ENCODE data around the gene KRT12. TPM values are rescaled to one million over a fixed set of nuclear protein-coding genes. Genes with fewer than 3 reads are reported as not detected.
"Not testable (repeated sequence)": the region's sequence is repeated elsewhere in the genome, so short reads cannot be mapped to it uniquely, and the experiment has no call there.

KRT12 gene
- polyA plus RNA-seq, 1 experiment, result not detected

- POLR2A ChIA-PET, result no interaction called here
- CTCF ChIA-PET, result interaction anchor here (2.5 to 2.9 kb wide), 3 partner anchors 832 to 849 kb away, joined by 9 to 18 read pairs (median 13); no protein-coding TSS in a partner anchor
- no peak for TF ChIP-seq CTCF (IDR thresholded peaks at IDR 0.05; ENCODE audit: low read depth, low read length)
- DNase-seq (ENCODE audit: low read depth, low spot score), result no peak
- Histone ChIP-seq H3K4me3 (ENCODE audit: low read depth, low read length) (no peak overlapping the region), H3K9me3 (ENCODE audit: control insufficient read depth, insufficient read depth, low read length) (no peaks in the 10 kb centered on the region), H3K27ac (ENCODE audit: low read depth, low read length) (no peak overlapping the region), H3K27me3 (ENCODE audit: control insufficient read depth, insufficient read depth, low read length) (no peaks in the 10 kb centered on the region)
These were observed 50.5 kb downstream of the KRT12 start for GRCh38 chr17:40816569-40816968.

DNA sequence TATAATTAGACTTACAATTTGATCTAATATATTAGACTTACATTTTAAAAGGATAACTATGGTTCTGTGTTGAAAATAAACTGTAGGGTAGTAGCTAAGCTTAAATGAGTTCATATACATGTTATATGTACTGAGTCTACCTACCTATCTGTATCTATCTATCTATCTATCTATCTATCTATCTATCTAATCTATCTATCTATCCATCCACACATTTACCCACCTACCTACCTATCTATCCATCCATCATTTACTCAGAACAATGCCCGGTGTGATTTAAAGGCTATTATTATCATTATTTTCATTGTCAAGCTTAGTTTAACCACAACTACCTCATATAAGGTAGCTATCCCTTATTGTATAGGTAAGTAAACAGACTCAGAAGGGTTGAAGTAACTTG lies 51.6 kb downstream of the KRT12 start:
- no peak overlapping the region for H3K4me3 ChIP-seq (ENCODE audit: low read depth, low read length)
- no peak for TF ChIP-seq CTCF (IDR thresholded peaks at IDR 0.05; ENCODE audit: low read depth, low read length)
- no peaks in the 10 kb centered on the region for H3K9me3 ChIP-seq (ENCODE audit: control insufficient read depth, insufficient read depth, low read length)
- no peak overlapping the region for H3K27ac ChIP-seq (ENCODE audit: low read depth, low read length)
- H3K27me3 ChIP-seq (ENCODE audit: control insufficient read depth, insufficient read depth, low read length), result no peaks in the 10 kb centered on the region
- DNase-seq (ENCODE audit: low read depth, low spot score), result no peak
- ChIA-PET POLR2A (interaction anchor here (0.8 kb wide), 1 partner anchor 35 kb away, joined by 3 read pairs; no protein-coding TSS in a partner anchor), CTCF (interaction anchor here (0.7 to 2.9 kb wide), 6 partner anchors 24 to 852 kb away, joined by 3 to 18 read pairs (median 6); no protein-coding TSS in a partner anchor)

- CTCF ChIA-PET, result interaction anchor here (1.5 to 2.9 kb wide), 3 partner anchors 734 to 847 kb away, joined by 4 to 18 read pairs (median 9); no protein-coding TSS in a partner anchor
- not testable (repeated sequence) for H3K27ac ChIP-seq (ENCODE audit: low read depth, low read length)
These were observed 52.4 kb downstream of the KRT12 start for GRCh38 chr17:40814657-40815056.

DNA sequence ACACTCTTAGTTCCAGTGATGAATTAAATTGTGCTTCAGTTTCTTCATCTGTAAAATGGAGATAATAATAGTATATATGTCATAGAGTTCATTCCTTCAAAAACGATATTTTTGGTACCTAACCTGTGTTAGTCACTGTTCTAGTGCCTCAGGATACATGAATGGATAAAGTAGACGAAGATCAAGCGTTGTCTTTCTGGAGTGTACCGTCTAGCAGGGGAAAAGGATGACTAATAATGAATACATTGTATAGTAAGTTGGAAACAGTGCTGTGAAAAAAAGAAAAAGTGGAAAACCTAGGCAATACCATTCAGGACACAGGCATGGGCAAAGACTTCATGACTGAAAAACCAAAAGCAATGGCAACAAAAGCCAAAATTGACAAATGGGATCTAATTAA lies 53.2 kb downstream of the KRT12 start:
- no peak overlapping the region for H3K27ac ChIP-seq (ENCODE audit: low read depth, low read length)
- no peak overlapping the region for H3K4me3 ChIP-seq (ENCODE audit: low read depth, low read length)
- H3K9me3 ChIP-seq (ENCODE audit: control insufficient read depth, insufficient read depth, low read length), result no peaks in the 10 kb centered on the region
- POLR2A ChIA-PET, result no interaction called here
- no peak for TF ChIP-seq CTCF (IDR thresholded peaks at IDR 0.05; ENCODE audit: low read depth, low read length)
- peaks cover under 1% of the 10 kb centered on the region for H3K27me3 ChIP-seq (ENCODE audit: control insufficient read depth, insufficient read depth, low read length)
- CTCF ChIA-PET, result no interaction called here
- DNase-seq (ENCODE audit: low read depth, low spot score), result no peak

More at GRCh38 chr17:40814657-40815056, 52.4 kb downstream of the KRT12 start:
- POLR2A ChIA-PET; H3K9me3 ChIP-seq (ENCODE audit: control insufficient read depth, insufficient read depth, low read length); H3K4me3 ChIP-seq (ENCODE audit: low read depth, low read length); DNase-seq (ENCODE audit: low read depth, low spot score); H3K27me3 ChIP-seq (ENCODE audit: control insufficient read depth, insufficient read depth, low read length): not testable (repeated sequence)

- CTCF ChIA-PET, result interaction anchor here (1.3 kb wide), 1 partner anchor 855 kb away, joined by 3 read pairs; no protein-coding TSS in a partner anchor
- no peak overlapping the region for H3K4me3 ChIP-seq (ENCODE audit: low read depth, low read length)
- H3K9me3 ChIP-seq (ENCODE audit: control insufficient read depth, insufficient read depth, low read length), result no peaks in the 10 kb centered on the region
- no peak for TF ChIP-seq CTCF (IDR thresholded peaks at IDR 0.05; ENCODE audit: low read depth, low read length)
- POLR2A ChIA-PET, result no interaction called here
- DNase-seq (ENCODE audit: low read depth, low spot score), result no peak
- peaks cover 2% of the 10 kb centered on the region for H3K27me3 ChIP-seq (ENCODE audit: control insufficient read depth, insufficient read depth, low read length)
- H3K27ac ChIP-seq (ENCODE audit: low read depth, low read length), result no peak overlapping the region
These were observed 54.4 kb downstream of the KRT12 start for GRCh38 chr17:40812639-40813038.

Other genes with a start within 250 kb of the KRT12 start
- 93.3 and 111 TPM in 2 replicates for gene SMARCE1, start 219.4 kb downstream of the KRT12 start, polyA plus RNA-seq (2011; rRNA removed)
- gene KRT222, start 202.0 kb downstream of the KRT12 start, polyA plus RNA-seq (2011; rRNA removed), result not detected in 2 replicates
- gene KRT24, start 163.5 kb downstream of the KRT12 start, polyA plus RNA-seq (2011; rRNA removed), result not detected in 2 replicates
- not detected in 2 replicates for gene KRT25, start 111.9 kb downstream of the KRT12 start, polyA plus RNA-seq (2011; rRNA removed)
- not detected in 2 replicates for gene KRT26, start 95.0 kb downstream of the KRT12 start, polyA plus RNA-seq (2011; rRNA removed)
- gene KRT27, start 84.7 kb downstream of the KRT12 start, polyA plus RNA-seq (2011; rRNA removed), result not detected in 2 replicates
- gene KRT28, start 67.3 kb downstream of the KRT12 start, polyA plus RNA-seq (2011; rRNA removed), result not detected in 2 replicates
- 35.4 and 35.8 TPM in 2 replicates for gene KRT10, start 44.6 kb downstream of the KRT12 start, polyA plus RNA-seq (2011; rRNA removed)
- not detected in 2 replicates for gene KRT20, start 18.0 kb upstream of the KRT12 start, polyA plus RNA-seq (2011; rRNA removed)
- gene KRT23, start 70.4 kb upstream of the KRT12 start, polyA plus RNA-seq (2011; rRNA removed), result 0.06 TPM in 1 of 2 replicates, not detected in the other
- 0.11 TPM in 1 of 2 replicates, not detected in the other for gene KRT39, start 99.7 kb upstream of the KRT12 start, polyA plus RNA-seq (2011; rRNA removed)
- gene KRT40, start 117.1 kb upstream of the KRT12 start, polyA plus RNA-seq (2011; rRNA removed), result not detected in 2 replicates
- not detected in 2 replicates for gene KRTAP3-3, start 126.9 kb upstream of the KRT12 start, polyA plus RNA-seq (2011; rRNA removed)
- gene KRTAP3-2, start 132.7 kb upstream of the KRT12 start, polyA plus RNA-seq (2011; rRNA removed), result not detected in 2 replicates
- not detected in 2 replicates for gene KRTAP3-1, start 141.9 kb upstream of the KRT12 start, polyA plus RNA-seq (2011; rRNA removed)
- 16.9 and 20.2 TPM in 2 replicates for gene KRTAP1-5, start 160.0 kb upstream of the KRT12 start, polyA plus RNA-seq (2011; rRNA removed)
- not detected in 2 replicates for gene KRTAP1-4, start 163.0 kb upstream of the KRT12 start, polyA plus RNA-seq (2011; rRNA removed)
- not detected in 2 replicates for gene KRTAP1-3, start 167.7 kb upstream of the KRT12 start, polyA plus RNA-seq (2011; rRNA removed)
- gene KRTAP1-1, start 174.2 kb upstream of the KRT12 start, polyA plus RNA-seq (2011; rRNA removed), result 0.19 and 0.27 TPM in 2 replicates
- gene KRTAP2-1, start 180.1 kb upstream of the KRT12 start, polyA plus RNA-seq (2011; rRNA removed), result not detected in 2 replicates
- gene KRTAP2-2, start 188.0 kb upstream of the KRT12 start, polyA plus RNA-seq (2011; rRNA removed), result not detected in 2 replicates
- 1.3 and 2.5 TPM in 2 replicates for gene KRTAP2-3, start 192.9 kb upstream of the KRT12 start, polyA plus RNA-seq (2011; rRNA removed)
- gene KRTAP2-4, start 198.7 kb upstream of the KRT12 start, polyA plus RNA-seq (2011; rRNA removed), result not detected in 2 replicates
- not detected in 2 replicates for gene KRTAP4-7, start 216.9 kb upstream of the KRT12 start, polyA plus RNA-seq (2011; rRNA removed)
- not detected in 2 replicates for gene KRTAP4-8, start 230.9 kb upstream of the KRT12 start, polyA plus RNA-seq (2011; rRNA removed)
- gene KRTAP4-16, start 235.0 kb upstream of the KRT12 start, polyA plus RNA-seq (2011; rRNA removed), result not detected in 2 replicates
- gene KRTAP4-9, start 238.2 kb upstream of the KRT12 start, polyA plus RNA-seq (2011; rRNA removed), result not detected in 2 replicates

Data from AG04450 (cell line).